Neuronal stem cell (in vitro differentiated cells): ENCODE measurements around the gene PALM.

Experiments used
- DNase-seq: peaks from one replicate; pipeline ENCODE4 v3.0.0-alpha.2; 2013; ENCODE audit warnings: low spot score
- H2AFZ ChIP-seq: one replicate; pipeline ENCODE4 v1.6.1; 2013; ENCODE audit warnings: mild to moderate bottlenecking, low read length, inconsistent platforms
- H2AK5ac ChIP-seq: 2 replicates; pipeline ENCODE4 v1.6.1; 2013; ENCODE audit warnings: low read depth, mild to moderate bottlenecking, inconsistent platforms, low read length, moderate library complexity, mixed read lengths
- H2BK120ac ChIP-seq: 2 replicates; pipeline ENCODE4 v1.6.1; 2013; ENCODE audit warnings: low read depth, mild to moderate bottlenecking, inconsistent platforms, low read length, moderate library complexity, mixed read lengths
- H2BK12ac ChIP-seq: one replicate; pipeline ENCODE4 v1.6.1; 2013; ENCODE audit warnings: low read length, inconsistent platforms
- H2BK15ac ChIP-seq: 2 replicates; pipeline ENCODE4 v1.6.1; 2013; ENCODE audit warnings: mild to moderate bottlenecking, low read length, inconsistent platforms, mixed read lengths
- H2BK5ac ChIP-seq: one replicate; pipeline ENCODE4 v1.6.1; 2013; ENCODE audit warnings: inconsistent platforms, mild to moderate bottlenecking, low read length, moderate library complexity
- H3K14ac ChIP-seq: one replicate; pipeline ENCODE4 v1.6.1; 2013; ENCODE audit warnings: low read length, inconsistent platforms
- H3K18ac ChIP-seq: 2 replicates; pipeline ENCODE4 v1.6.1; 2013; ENCODE audit warnings: low read length, inconsistent platforms
- H3K23ac ChIP-seq: 2 replicates; pipeline ENCODE4 v1.6.1; 2013; ENCODE audit warnings: low read depth, mild to moderate bottlenecking, mixed read lengths, low read length, inconsistent platforms; ENCODE audit not compliant: poor library complexity
- H3K27ac ChIP-seq: replicated peaks from 3 replicates; pipeline ENCODE4 v1.5.1; 2013; ENCODE audit warnings: low read length, inconsistent platforms
- H3K27me3 ChIP-seq, 3 experiments: 2 replicates each; pipeline ENCODE4 v1.6.1; 2013; ENCODE audit warnings: low read length in 3 of 3, mild to moderate bottlenecking in 2 of 3, inconsistent platforms in 1 of 3, low read depth in 1 of 3, mixed read lengths in 1 of 3, moderate library complexity in 1 of 3; ENCODE audit not compliant: control insufficient read depth in 3 of 3, insufficient read depth in 3 of 3
- H3K36me3 ChIP-seq, 2 donors: replicated peaks in 1 of 2; 2 replicates each; pipeline ENCODE4 v1.6.1; 2013; ENCODE audit warnings: low read length in 2 of 2; ENCODE audit not compliant: control insufficient read depth in 2 of 2, insufficient read depth in 2 of 2
- H3K4ac ChIP-seq: 2 replicates; pipeline ENCODE4 v1.6.1; 2013; ENCODE audit warnings: inconsistent platforms, mild to moderate bottlenecking, low read length, moderate library complexity
- H3K4me1 ChIP-seq, 2 donors: 1 replicate in 1 of 2; 2 replicates in 1 of 2; pipeline ENCODE4 v1.6.1; 2013; ENCODE audit warnings: low read length in 2 of 2, low read depth in 1 of 2; ENCODE audit not compliant: control insufficient read depth in 2 of 2, insufficient read depth in 1 of 2
- H3K4me2 ChIP-seq: one replicate; pipeline ENCODE4 v1.6.1; 2013; ENCODE audit warnings: mild to moderate bottlenecking, low read length, inconsistent platforms; ENCODE audit not compliant: insufficient read depth, poor library complexity, severe bottlenecking
- H3K4me3 ChIP-seq, 2 donors: 2 replicates each; pipeline ENCODE4 v1.5.1; 2013; ENCODE audit warnings: low read length in 2 of 2, mild to moderate bottlenecking in 2 of 2, inconsistent platforms in 1 of 2, moderate library complexity in 1 of 2
- H3K79me1 ChIP-seq: one replicate; pipeline ENCODE4 v1.6.1; 2013; ENCODE audit warnings: low read depth, mild to moderate bottlenecking, inconsistent platforms, low read length, moderate library complexity
- H3K9ac ChIP-seq: one replicate; pipeline ENCODE4 v1.6.1; 2013; ENCODE audit warnings: mild to moderate bottlenecking, low read depth, low read length, inconsistent platforms; ENCODE audit not compliant: poor library complexity
- H3K9me3 ChIP-seq, 2 donors: replicated peaks in 1 of 2; 2 replicates each; pipeline versions ENCODE3 to v1.6.1; 2013; ENCODE audit warnings: low read length in 2 of 2, mild to moderate bottlenecking in 2 of 2, inconsistent platforms in 1 of 2, low read depth in 1 of 2, mixed read lengths in 1 of 2, moderate library complexity in 1 of 2; ENCODE audit not compliant: control insufficient read depth in 2 of 2, insufficient read depth in 1 of 2
- H4K8ac ChIP-seq: one replicate; pipeline ENCODE4 v1.6.1; 2013; ENCODE audit warnings: low read depth, mild to moderate bottlenecking, inconsistent platforms, low read length, moderate library complexity
- H4K91ac ChIP-seq: one replicate; pipeline ENCODE4 v1.6.1; 2013; ENCODE audit warnings: low read length, low read depth, mild to moderate bottlenecking, inconsistent platforms; ENCODE audit not compliant: poor library complexity
- WGBS, 2 donors: extraction: QIAGEN DNeasy Blood & Tissue Kit; methylation state at CpG; one replicate each; pipeline ENCODE4 v1.1.7; 2013; ENCODE audit warnings: missing lambda C conversion rate in 2 of 2, mixed read lengths in 1 of 2; ENCODE audit not compliant: insufficient read length in 2 of 2, insufficient replicate concordance in 1 of 2; ENCODE audit errors: extremely low coverage in 2 of 2; 5-methylcytosine and 5-hydroxymethylcytosine counted together

The PALM gene

GRCh38 chr19:748274-748598, 39.5 kb downstream of the PALM start:
- Histone ChIP-seq H3K79me1 (peaks cover 6% of the 10 kb centered on the region), H3K4me2 (no peak overlapping the region), H3K4me3 (no peak overlapping the region), H3K4ac (no peak overlapping the region), H4K8ac (no peak overlapping the region), H3K14ac (peak overlapping the region; percentile 56), H4K91ac (no peak overlapping the region), H2BK15ac (no peak overlapping the region), H3K27ac (no peak overlapping the region), H3K9me3 (peaks cover 20 to 23% of the 10 kb centered on the region in 2 donors), H3K18ac (no peak overlapping the region), H3K36me3 (peaks cover 0 to 4% of the 10 kb centered on the region in 2 donors), H2BK12ac (no peak overlapping the region), H2AK5ac (peak overlapping the region; percentile 75), H2AFZ (no peak overlapping the region), H3K23ac (no peak overlapping the region), H2BK5ac (no peak overlapping the region), H3K4me1 (peaks cover 2 to 3% of the 10 kb centered on the region in 2 donors), H3K9ac (no peak overlapping the region), H3K27me3 (no peaks in the 10 kb centered on the region), H2BK120ac (no peak overlapping the region)
- DNase-seq, result no peak
- WGBS, 2 donors, result no CpG with 5 or more reads among the region's 14 CpGs

GRCh38 chr19:749811-750210, 41.1 kb downstream of the PALM start:
- peaks cover 2 to 3% of the 10 kb centered on the region in 2 donors for H3K4me1 ChIP-seq
- H3K9ac ChIP-seq, result no peak overlapping the region

GRCh38 chr19:750640-751423, 42.1 kb downstream of the PALM start, which contains the start of gene MISP:
Gene MISP (plus strand): TSS chr19:751112. CDS start chr19:756947, 5,835 bp downstream.
- no peak within 1 kb of the TSS for H3K9ac ChIP-seq
- no peak within 1 kb of the TSS for H4K91ac ChIP-seq
- peak within 1 kb of the TSS; percentile 58 for H2BK15ac ChIP-seq
- H3K27me3 ChIP-seq, result no peaks in the 10 kb centered on the region
- H3K4ac ChIP-seq, result no peak within 1 kb of the TSS
- peak within 1 kb of the TSS; percentile 98 for H2AK5ac ChIP-seq
- no peak within 1 kb of the TSS for H2AFZ ChIP-seq
- no peak within 1 kb of the TSS for H3K4me3 ChIP-seq
- peaks cover 6% of the 10 kb centered on the region for H3K79me1 ChIP-seq
- no peak within 1 kb of the TSS for H3K4me2 ChIP-seq
- peak within 1 kb of the TSS; percentile 82 for H3K14ac ChIP-seq
- no peak within 1 kb of the TSS for H3K27ac ChIP-seq
- no peak within 1 kb of the TSS for H2BK120ac ChIP-seq
- H3K23ac ChIP-seq, result peak within 1 kb of the TSS; percentile 85
- no peak for DNase-seq
- peak within 1 kb of the TSS; percentile 71 for H3K18ac ChIP-seq
- peaks cover 0 to 4% of the 10 kb centered on the region in 2 donors for H3K36me3 ChIP-seq
- peak within 1 kb of the TSS; percentile 93 for H2BK5ac ChIP-seq
- peaks cover 2 to 3% of the 10 kb centered on the region in 2 donors for H3K4me1 ChIP-seq
- peaks cover 16 to 19% of the 10 kb centered on the region in 2 donors for H3K9me3 ChIP-seq
- WGBS, 2 donors, result no CpG with 5 or more reads among the region's 31 CpGs
- H2BK12ac ChIP-seq, result no peak within 1 kb of the TSS
- peak within 1 kb of the TSS; percentile 17 for H4K8ac ChIP-seq

More at GRCh38 chr19:749811-750210, 41.1 kb downstream of the PALM start:
- H3K14ac ChIP-seq, result no peak overlapping the region
- no peak overlapping the region for H2BK120ac ChIP-seq
- WGBS, 2 donors, result no CpG with 5 or more reads among the region's 14 CpGs
- H3K9me3 ChIP-seq, result peaks cover 16 to 19% of the 10 kb centered on the region in 2 donors
- no peak overlapping the region for H2BK5ac ChIP-seq
- H3K27me3 ChIP-seq, result no peaks in the 10 kb centered on the region
- no peak overlapping the region for H3K23ac ChIP-seq
- no peak overlapping the region for H3K4ac ChIP-seq
- H3K4me2 ChIP-seq, result no peak overlapping the region
- H3K4me3 ChIP-seq, result no peak overlapping the region
- no peak overlapping the region for H2BK15ac ChIP-seq
- no peak overlapping the region for H2AK5ac ChIP-seq
- no peak overlapping the region for H4K8ac ChIP-seq
- no peak overlapping the region for H4K91ac ChIP-seq
- no peak overlapping the region for H3K18ac ChIP-seq
- peaks cover 0 to 4% of the 10 kb centered on the region in 2 donors for H3K36me3 ChIP-seq
- H2BK12ac ChIP-seq, result no peak overlapping the region
- no peak overlapping the region for H2AFZ ChIP-seq
- H3K79me1 ChIP-seq, result peaks cover 6% of the 10 kb centered on the region
- no peak overlapping the region for H3K27ac ChIP-seq
- no peak for DNase-seq

GRCh38 chr19:751501-752341, 43.0 kb downstream of the PALM start:
- H3K79me1 ChIP-seq, result peaks cover 6% of the 10 kb centered on the region
- H3K4me2 ChIP-seq, result no peak overlapping the region
- H2AK5ac ChIP-seq, result peak overlapping the region; percentile 98
- H3K4ac ChIP-seq, result no peak overlapping the region
- H2BK12ac ChIP-seq, result no peak overlapping the region
- no peak for DNase-seq
- peak overlapping the region; percentile 85 for H3K23ac ChIP-seq
- no peak overlapping the region for H4K8ac ChIP-seq
- H4K91ac ChIP-seq, result no peak overlapping the region
- H3K4me3 ChIP-seq, result no peak overlapping the region
- no peak overlapping the region for H2BK5ac ChIP-seq
- no peak overlapping the region for H2AFZ ChIP-seq
- no peaks in the 10 kb centered on the region for H3K27me3 ChIP-seq
- H3K18ac ChIP-seq, result peak overlapping the region; percentile 64
- H3K27ac ChIP-seq, result no peak overlapping the region
- no peak overlapping the region for H3K9ac ChIP-seq
- peak overlapping the region; percentile 58 for H2BK15ac ChIP-seq
- WGBS, 2 donors, result no CpG with 5 or more reads among the region's 30 CpGs
- H3K4me1 ChIP-seq, result peaks cover 2 to 3% of the 10 kb centered on the region in 2 donors
- peaks cover 0 to 4% of the 10 kb centered on the region in 2 donors for H3K36me3 ChIP-seq
- peaks cover 9 to 13% of the 10 kb centered on the region in 2 donors for H3K9me3 ChIP-seq
- H3K14ac ChIP-seq, result peak overlapping the region; percentile 82
- no peak overlapping the region for H2BK120ac ChIP-seq
